ENCODE data around the gene RNPEP. TPM values are rescaled to one million over a fixed set of nuclear protein-coding genes. Genes with fewer than 3 reads are reported as not detected.
"Not testable (repeated sequence)": the region's sequence is repeated elsewhere in the genome, so short reads cannot be mapped to it uniquely, and the experiment has no call there.

Gene RNPEP
- total and polyA plus RNA-seq, 3 donors from 2014 or later = 55.4 to 60.4 (median 58.1) TPM

DNA sequence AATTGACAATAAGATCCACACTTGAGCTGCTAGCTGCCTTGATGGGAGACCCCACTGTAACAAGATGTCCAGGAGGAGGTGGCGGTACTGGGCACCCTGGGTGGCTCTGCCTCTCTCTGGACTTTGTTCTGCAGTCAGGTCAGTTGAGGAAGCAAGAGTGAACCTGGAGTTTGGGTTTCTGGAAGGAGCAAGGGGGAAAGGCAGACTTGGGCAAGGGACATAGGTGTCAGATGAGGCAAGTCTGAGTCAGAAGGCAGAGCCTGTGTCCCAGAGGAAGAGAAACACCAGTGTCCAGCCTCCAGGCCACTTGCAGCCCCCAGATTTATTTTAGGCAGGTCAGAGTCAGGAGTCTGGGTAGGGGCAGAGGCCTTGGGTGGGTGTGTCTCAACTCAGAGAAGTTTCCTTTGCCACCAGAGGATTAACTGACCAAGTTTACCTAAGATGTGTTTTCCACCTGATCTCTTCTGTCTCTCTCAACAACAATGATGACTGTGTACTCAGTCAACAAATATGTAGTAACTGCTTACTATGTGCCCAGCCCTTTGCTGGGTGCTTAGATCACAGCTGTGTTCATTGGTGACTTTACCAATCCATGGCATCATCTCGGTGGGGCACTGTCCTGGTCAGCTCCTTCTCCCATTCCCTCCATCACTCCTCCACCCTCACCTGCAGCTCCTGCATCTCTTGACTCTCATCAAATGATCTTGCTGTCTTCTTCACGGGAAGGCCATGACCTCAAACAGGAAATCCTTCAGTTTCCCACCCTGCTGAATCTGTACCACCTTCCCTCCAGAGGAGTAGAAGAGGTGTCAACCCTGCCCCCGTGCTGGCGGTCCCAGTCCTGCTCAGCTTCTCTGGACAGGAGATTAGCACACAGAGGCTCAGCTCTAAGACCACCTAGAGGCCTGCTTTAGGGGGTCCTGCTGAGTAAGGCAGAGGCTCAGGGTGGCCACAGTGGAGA lies 64.6 kb downstream of the RNPEP start:
- no peak overlapping the region for H3K27ac ChIP-seq

DNA sequence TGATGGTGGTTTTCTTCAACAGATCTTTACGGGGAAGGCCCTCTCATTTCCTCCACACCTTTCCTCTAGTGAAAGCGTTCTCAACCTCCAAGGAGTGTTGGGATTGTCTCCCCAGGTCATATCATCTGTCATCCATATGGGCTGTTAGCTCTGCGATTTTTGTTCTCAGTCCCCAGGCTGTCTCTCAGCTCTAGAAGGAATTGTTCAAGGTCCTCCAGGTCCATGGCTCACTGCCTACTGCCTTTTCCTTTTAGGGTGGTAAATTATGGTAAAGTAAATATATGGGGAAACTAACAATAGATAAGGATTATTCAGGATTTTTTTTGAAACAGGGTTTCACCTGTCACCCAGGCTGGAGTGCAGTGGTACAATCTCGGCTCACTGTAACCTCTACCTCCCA lies 65.5 kb downstream of the RNPEP start:
- H3K9me3 ChIP-seq = no peaks in the 10 kb centered on the region
- H3K4me1 ChIP-seq = no peaks in the 10 kb centered on the region
- no peaks in the 10 kb centered on the region for H3K27me3 ChIP-seq
- H3K36me3 ChIP-seq (ENCODE audit: low read depth, missing control alignments) = no peaks in the 10 kb centered on the region
- WGBS, 2 donors = 87 to 95% methylated on average over 4 of the region's 4 CpGs
- intact Hi-C loops (cut with DNase I; ENCODE audit: low total_unique reads) = no loop called here
- TF ChIP-seq, protein P1, sequence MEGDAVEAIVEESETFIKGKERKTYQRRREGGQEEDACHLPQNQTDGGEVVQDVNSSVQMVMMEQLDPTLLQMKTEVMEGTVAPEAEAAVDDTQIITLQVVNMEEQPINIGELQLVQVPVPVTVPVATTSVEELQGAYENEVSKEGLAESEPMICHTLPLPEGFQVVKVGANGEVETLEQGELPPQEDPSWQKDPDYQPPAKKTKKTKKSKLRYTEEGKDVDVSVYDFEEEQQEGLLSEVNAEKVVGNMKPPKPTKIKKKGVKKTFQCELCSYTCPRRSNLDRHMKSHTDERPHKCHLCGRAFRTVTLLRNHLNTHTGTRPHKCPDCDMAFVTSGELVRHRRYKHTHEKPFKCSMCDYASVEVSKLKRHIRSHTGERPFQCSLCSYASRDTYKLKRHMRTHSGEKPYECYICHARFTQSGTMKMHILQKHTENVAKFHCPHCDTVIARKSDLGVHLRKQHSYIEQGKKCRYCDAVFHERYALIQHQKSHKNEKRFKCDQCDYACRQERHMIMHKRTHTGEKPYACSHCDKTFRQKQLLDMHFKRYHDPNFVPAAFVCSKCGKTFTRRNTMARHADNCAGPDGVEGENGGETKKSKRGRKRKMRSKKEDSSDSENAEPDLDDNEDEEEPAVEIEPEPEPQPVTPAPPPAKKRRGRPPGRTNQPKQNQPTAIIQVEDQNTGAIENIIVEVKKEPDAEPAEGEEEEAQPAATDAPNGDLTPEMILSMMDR (IDR thresholded peaks at IDR 0.05) = no peak
- TF ChIP-seq POLR2A (IDR thresholded peaks at IDR 0.05) = no peak
- no peak overlapping the region for H3K27ac ChIP-seq
- H3K4me3 ChIP-seq = no peak overlapping the region
- no peak for DNase-seq

More for the DNA sequence above, 64.6 kb downstream of the RNPEP start:
- no peaks in the 10 kb centered on the region for H3K9me3 ChIP-seq
- no peaks in the 10 kb centered on the region for H3K4me1 ChIP-seq
- no peak overlapping the region for H3K4me3 ChIP-seq
- WGBS, 2 donors = 77 to 90% methylated on average over 5 of the region's 5 CpGs
- H3K27me3 ChIP-seq = no peaks in the 10 kb centered on the region
- DNase-seq = no peak
- intact Hi-C loops (cut with DNase I; ENCODE audit: low total_unique reads) = no loop called here
- no peak for TF ChIP-seq POLR2A (IDR thresholded peaks at IDR 0.05)
- TF ChIP-seq, protein P1 (IDR thresholded peaks at IDR 0.05) = no peak
- H3K36me3 ChIP-seq (ENCODE audit: low read depth, missing control alignments) = no peaks in the 10 kb centered on the region

DNA sequence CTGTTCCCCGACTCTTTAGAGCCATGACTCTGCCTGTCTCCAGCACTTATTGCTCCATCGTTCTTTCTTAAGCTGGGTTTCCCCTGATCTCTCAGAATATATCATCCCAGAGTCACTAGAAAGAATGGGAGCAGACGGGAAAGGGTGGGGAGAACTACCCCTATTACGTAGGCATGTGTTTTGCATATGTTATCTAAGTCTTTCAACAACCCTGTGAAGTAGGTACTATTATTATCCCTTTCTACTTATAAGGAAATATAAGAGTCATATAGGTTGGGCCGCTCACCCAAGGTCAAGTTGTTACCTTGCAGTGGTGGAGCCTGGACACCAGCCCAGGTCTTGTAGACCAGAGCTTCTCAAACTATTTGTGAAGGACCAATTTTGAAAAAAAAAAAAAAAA lies 66.7 kb downstream of the RNPEP start:
- no peak overlapping the region for H3K27ac ChIP-seq
- no peaks in the 10 kb centered on the region for H3K27me3 ChIP-seq
- no peaks in the 10 kb centered on the region for H3K9me3 ChIP-seq
- WGBS, 2 donors = 70 to 75% methylated on average over 5 of the region's 5 CpGs
- no peaks in the 10 kb centered on the region for H3K4me1 ChIP-seq
- TF ChIP-seq, protein P1 (IDR thresholded peaks at IDR 0.05) = no peak
- no peak for TF ChIP-seq POLR2A (IDR thresholded peaks at IDR 0.05)
- H3K4me3 ChIP-seq = no peak overlapping the region
- intact Hi-C loops (cut with DNase I; ENCODE audit: low total_unique reads) = no loop called here
- no peaks in the 10 kb centered on the region for H3K36me3 ChIP-seq (ENCODE audit: low read depth, missing control alignments)
- DNase-seq = no peak

DNA sequence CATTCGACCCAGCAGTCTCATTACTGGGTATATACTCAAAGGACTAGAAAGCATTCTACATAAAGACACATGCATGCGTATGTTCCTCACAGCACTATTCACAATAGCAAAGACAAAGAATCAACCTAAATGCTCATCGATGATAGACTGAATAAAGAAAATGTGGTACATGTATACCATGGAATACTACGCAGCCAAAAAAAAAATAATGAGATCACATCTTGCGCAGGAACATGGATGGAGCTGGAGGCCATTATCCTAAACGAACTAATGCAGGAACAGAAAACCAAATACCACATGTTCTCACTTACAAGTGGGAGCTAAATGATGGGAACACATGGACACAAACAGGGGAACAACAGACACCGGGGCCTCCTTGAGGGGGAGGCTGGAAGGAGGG lies 71.6 kb downstream of the RNPEP start:
- WGBS, 2 donors = 89 to 92% methylated on average over 7 of the region's 7 CpGs
- no peaks in the 10 kb centered on the region for H3K27me3 ChIP-seq
- H3K9me3 ChIP-seq = no peaks in the 10 kb centered on the region
- no peak for DNase-seq
- H3K27ac ChIP-seq = no peak overlapping the region
- intact Hi-C loops (cut with DNase I; ENCODE audit: low total_unique reads) = no loop called here
- H3K4me3 ChIP-seq = no peak overlapping the region
- no peaks in the 10 kb centered on the region for H3K4me1 ChIP-seq
- no peak for TF ChIP-seq POLR2A (IDR thresholded peaks at IDR 0.05)
- TF ChIP-seq, protein P1 (IDR thresholded peaks at IDR 0.05) = no peak
- H3K36me3 ChIP-seq (ENCODE audit: low read depth, missing control alignments) = no peaks in the 10 kb centered on the region

DNA sequence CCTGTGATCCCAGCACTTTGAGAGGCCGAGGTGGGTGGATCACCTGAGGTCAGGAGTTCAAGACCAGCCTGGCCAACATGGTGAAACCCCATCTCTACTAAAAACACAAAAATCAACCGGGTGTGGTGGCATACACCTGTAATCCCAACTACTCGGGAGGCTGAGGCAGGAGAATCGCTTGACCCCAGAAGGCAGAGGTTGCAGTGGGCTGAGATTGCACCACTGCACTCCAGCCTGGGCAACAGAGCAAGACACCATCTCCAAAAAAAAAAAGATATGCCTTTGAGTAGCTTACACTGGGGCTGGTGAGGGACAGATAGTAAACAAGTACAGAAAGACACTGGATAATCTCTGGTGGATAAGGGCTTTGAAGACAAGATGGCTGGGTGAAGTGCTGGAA lies 72.2 kb downstream of the RNPEP start:
- intact Hi-C loops (cut with DNase I; ENCODE audit: low total_unique reads) = not testable (repeated sequence)
- 90 to 95% methylated on average over 4 of the region's 4 CpGs for WGBS, 2 donors

More for the DNA sequence above, 72.2 kb downstream of the RNPEP start:
- not testable (repeated sequence) for H3K27me3 ChIP-seq; H3K4me3 ChIP-seq; H3K4me1 ChIP-seq; H3K36me3 ChIP-seq (ENCODE audit: low read depth, missing control alignments); H3K27ac ChIP-seq; DNase-seq; H3K9me3 ChIP-seq

Small RNA genes lying within 50 kb of the gene (microRNA-seq; reads per million reads assigned to microRNA genes)
- gene MIR6740 (ENCODE audit: borderline number of aligned reads in 2 of 2, borderline replicate concordance in 1 of 2) = 0 to 0.70 reads per million in 2 donors

Small RNA genes lying within 50 kb of the gene (small RNA-seq; reads per million reads assigned to genes)
- 0 reads per million in 2 donors for gene AL691482.1
- 0 reads per million in 2 donors for gene AL691482.2
- gene MIR6740 = 0 reads per million in 2 donors
- 0 reads per million in 2 donors for gene RF00156

Other genes starting within 250 kb of the RNPEP start
- gene IPO9, start 153.5 kb upstream of the RNPEP start, total RNA-seq = 10 to 100 TPM; 29.4 to 30.5 TPM
- 33.0 TPM for gene IPO9, start 153.5 kb upstream of the RNPEP start, polyA plus RNA-seq (ENCODE audit: insufficient read depth, low read depth, low replicate concordance)
- 10 to 100 TPM; 45.5 to 48.0 TPM for gene SHISA4, start 93.8 kb upstream of the RNPEP start, total RNA-seq
- 32.6 TPM for gene SHISA4, start 93.8 kb upstream of the RNPEP start, polyA plus RNA-seq (ENCODE audit: insufficient read depth, low read depth, low replicate concordance)
- 10 to 100 TPM; 31.4 to 46.3 TPM for gene LMOD1, start 36.1 kb upstream of the RNPEP start, total RNA-seq
- 39.4 TPM for gene LMOD1, start 36.1 kb upstream of the RNPEP start, polyA plus RNA-seq (ENCODE audit: insufficient read depth, low read depth, low replicate concordance)
- 10 to 100 TPM; 22.7 to 24.7 TPM for gene TIMM17A, start 27.1 kb upstream of the RNPEP start, total RNA-seq
- gene TIMM17A, start 27.1 kb upstream of the RNPEP start, polyA plus RNA-seq (ENCODE audit: insufficient read depth, low read depth, low replicate concordance) = 42.5 TPM
- under 1 TPM; 0.43 to 0.79 TPM for gene ELF3, start 27.9 kb downstream of the RNPEP start, total RNA-seq
- gene ELF3, start 27.9 kb downstream of the RNPEP start, polyA plus RNA-seq (ENCODE audit: insufficient read depth, low read depth, low replicate concordance) = 3.3 TPM
- 1 to 10 TPM in 1 of 2 donors, under 1 TPM in 1; 0.56 to 1.6 TPM for gene GPR37L1, start 140.3 kb downstream of the RNPEP start, total RNA-seq
- 0.42 TPM for gene GPR37L1, start 140.3 kb downstream of the RNPEP start, polyA plus RNA-seq (ENCODE audit: insufficient read depth, low read depth, low replicate concordance)
- 10 to 100 TPM; 63.9 to 80.8 TPM for gene ARL8A, start 162.1 kb downstream of the RNPEP start, total RNA-seq
- 46.9 TPM for gene ARL8A, start 162.1 kb downstream of the RNPEP start, polyA plus RNA-seq (ENCODE audit: insufficient read depth, low read depth, low replicate concordance)
- gene PTPN7, start 178.0 kb downstream of the RNPEP start, total RNA-seq = 100 to 1,000 TPM in 1 of 2 donors, 10 to 100 TPM in 1; 84.1 to 119 TPM
- gene PTPN7, start 178.0 kb downstream of the RNPEP start, polyA plus RNA-seq (ENCODE audit: insufficient read depth, low read depth, low replicate concordance) = 43.0 TPM
- 1 to 10 TPM; 8.1 to 8.3 TPM for gene LGR6, start 211.2 kb downstream of the RNPEP start, total RNA-seq
- gene LGR6, start 211.2 kb downstream of the RNPEP start, polyA plus RNA-seq (ENCODE audit: insufficient read depth, low read depth, low replicate concordance) = 18.4 TPM